ENCODE measurements around the gene SLC16A4. TPM values are rescaled to one million over a fixed set of nuclear protein-coding genes. Genes with fewer than 3 reads are reported as not detected.

The SLC16A4 gene
- total RNA-seq, 2 donors from 2014 or later: 3.6 TPM

GRCh38 chr1:110345480-110345879, 45.3 kb downstream of the SLC16A4 start:
- no peak overlapping the region for H3K27ac ChIP-seq
- H3K4me1 ChIP-seq: peaks cover 80% of the 10 kb centered on the region
- no peak overlapping the region for H3K4me3 ChIP-seq
- no peaks in the 10 kb centered on the region for H3K27me3 ChIP-seq
- H3K36me3 ChIP-seq (replicated peaks in 1 of 2; ENCODE audit: insufficient read depth in 1 of 2, low read depth in 2 of 2): peaks cover 0 to 2% of the 10 kb centered on the region in 2 donors
- intact Hi-C loops (cut with DNase I): no loop called here
- DNase-seq (no peak), ATAC-seq (no peak)
- no peaks in the 10 kb centered on the region for H3K9me3 ChIP-seq
- WGBS, 2 donors: 80 to 86% methylated on average over 3 of the region's 3 CpGs
- no peak for TF ChIP-seq POLR2A (IDR thresholded peaks at IDR 0.05)
- TF ChIP-seq, protein P1, sequence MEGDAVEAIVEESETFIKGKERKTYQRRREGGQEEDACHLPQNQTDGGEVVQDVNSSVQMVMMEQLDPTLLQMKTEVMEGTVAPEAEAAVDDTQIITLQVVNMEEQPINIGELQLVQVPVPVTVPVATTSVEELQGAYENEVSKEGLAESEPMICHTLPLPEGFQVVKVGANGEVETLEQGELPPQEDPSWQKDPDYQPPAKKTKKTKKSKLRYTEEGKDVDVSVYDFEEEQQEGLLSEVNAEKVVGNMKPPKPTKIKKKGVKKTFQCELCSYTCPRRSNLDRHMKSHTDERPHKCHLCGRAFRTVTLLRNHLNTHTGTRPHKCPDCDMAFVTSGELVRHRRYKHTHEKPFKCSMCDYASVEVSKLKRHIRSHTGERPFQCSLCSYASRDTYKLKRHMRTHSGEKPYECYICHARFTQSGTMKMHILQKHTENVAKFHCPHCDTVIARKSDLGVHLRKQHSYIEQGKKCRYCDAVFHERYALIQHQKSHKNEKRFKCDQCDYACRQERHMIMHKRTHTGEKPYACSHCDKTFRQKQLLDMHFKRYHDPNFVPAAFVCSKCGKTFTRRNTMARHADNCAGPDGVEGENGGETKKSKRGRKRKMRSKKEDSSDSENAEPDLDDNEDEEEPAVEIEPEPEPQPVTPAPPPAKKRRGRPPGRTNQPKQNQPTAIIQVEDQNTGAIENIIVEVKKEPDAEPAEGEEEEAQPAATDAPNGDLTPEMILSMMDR (IDR thresholded peaks at IDR 0.05): no peak

- 75 to 81% methylated on average over 3 of the region's 3 CpGs for WGBS, 2 donors
- intact Hi-C loops (cut with DNase I): no loop called here
These were observed 46.7 kb downstream of the SLC16A4 start for GRCh38 chr1:110344152-110344551.

GRCh38 chr1:110343249-110343648, 47.6 kb downstream of the SLC16A4 start:
- H3K27ac ChIP-seq: no peak overlapping the region
- H3K27me3 ChIP-seq: no peaks in the 10 kb centered on the region
- no peak for TF ChIP-seq POLR2A (IDR thresholded peaks at IDR 0.05)
- TF ChIP-seq, protein P1 (IDR thresholded peaks at IDR 0.05): no peak
- H3K4me3 ChIP-seq: no peak overlapping the region
- peaks cover 0 to 2% of the 10 kb centered on the region in 2 donors for H3K36me3 ChIP-seq (replicated peaks in 1 of 2; ENCODE audit: insufficient read depth in 1 of 2, low read depth in 2 of 2)
- ATAC-seq: no peak
- no peak for DNase-seq
- no peaks in the 10 kb centered on the region for H3K9me3 ChIP-seq
- 54 to 56% methylated on average over 2 of the region's 2 CpGs for WGBS, 2 donors
- peaks cover 62% of the 10 kb centered on the region for H3K4me1 ChIP-seq
- intact Hi-C loops (cut with DNase I): no loop called here

More at GRCh38 chr1:110344152-110344551, 46.7 kb downstream of the SLC16A4 start:
- H3K27me3 ChIP-seq: no peaks in the 10 kb centered on the region
- H3K9me3 ChIP-seq: no peaks in the 10 kb centered on the region
- TF ChIP-seq, protein P1 (IDR thresholded peaks at IDR 0.05): no peak
- TF ChIP-seq POLR2A (IDR thresholded peaks at IDR 0.05): no peak
- no peak overlapping the region for H3K4me3 ChIP-seq
- H3K36me3 ChIP-seq (replicated peaks in 1 of 2; ENCODE audit: insufficient read depth in 1 of 2, low read depth in 2 of 2): peaks cover 0 to 2% of the 10 kb centered on the region in 2 donors
- no peak for DNase-seq
- peaks cover 71% of the 10 kb centered on the region for H3K4me1 ChIP-seq
- H3K27ac ChIP-seq: no peak overlapping the region
- ATAC-seq: no peak

DNA sequence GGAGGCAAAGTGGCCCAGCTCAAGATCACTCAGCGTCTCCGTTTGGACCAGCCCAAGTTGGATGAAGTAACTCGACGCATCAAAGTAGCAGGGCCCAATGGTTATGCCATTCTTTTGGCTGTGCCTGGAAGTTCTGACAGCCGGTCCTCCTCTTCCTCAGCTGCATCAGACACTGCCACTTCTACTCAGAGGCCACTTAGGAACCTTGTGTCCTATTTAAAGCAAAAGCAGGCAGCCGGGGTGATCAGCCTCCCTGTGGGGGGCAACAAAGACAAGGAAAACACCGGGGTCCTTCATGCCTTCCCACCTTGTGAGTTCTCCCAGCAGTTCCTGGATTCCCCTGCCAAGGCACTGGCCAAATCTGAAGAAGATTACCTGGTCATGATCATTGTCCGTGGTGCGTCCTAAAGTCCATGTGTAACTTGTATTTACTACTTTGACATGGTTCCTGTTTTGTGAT, 48.9 kb downstream of the SLC16A4 start:
- Histone ChIP-seq H3K4me1 (peaks cover 58% of the 10 kb centered on the region), H3K27ac (no peak overlapping the region), H3K36me3 (replicated peaks in 1 of 2; ENCODE audit: insufficient read depth in 1 of 2, low read depth in 2 of 2) (peaks cover 0 to 2% of the 10 kb centered on the region in 2 donors), H3K27me3 (no peaks in the 10 kb centered on the region), H3K9me3 (no peaks in the 10 kb centered on the region), H3K4me3 (no peak overlapping the region)
- 62% methylated on average over 9 of the region's 9 CpGs for WGBS, 2 donors
- no peak for ATAC-seq
- TF ChIP-seq POLR2A (IDR thresholded peaks at IDR 0.05): no peak
- TF ChIP-seq, protein P1 (IDR thresholded peaks at IDR 0.05): no peak
- intact Hi-C loops (cut with DNase I): no loop called here
- DNase-seq: no peak

DNA sequence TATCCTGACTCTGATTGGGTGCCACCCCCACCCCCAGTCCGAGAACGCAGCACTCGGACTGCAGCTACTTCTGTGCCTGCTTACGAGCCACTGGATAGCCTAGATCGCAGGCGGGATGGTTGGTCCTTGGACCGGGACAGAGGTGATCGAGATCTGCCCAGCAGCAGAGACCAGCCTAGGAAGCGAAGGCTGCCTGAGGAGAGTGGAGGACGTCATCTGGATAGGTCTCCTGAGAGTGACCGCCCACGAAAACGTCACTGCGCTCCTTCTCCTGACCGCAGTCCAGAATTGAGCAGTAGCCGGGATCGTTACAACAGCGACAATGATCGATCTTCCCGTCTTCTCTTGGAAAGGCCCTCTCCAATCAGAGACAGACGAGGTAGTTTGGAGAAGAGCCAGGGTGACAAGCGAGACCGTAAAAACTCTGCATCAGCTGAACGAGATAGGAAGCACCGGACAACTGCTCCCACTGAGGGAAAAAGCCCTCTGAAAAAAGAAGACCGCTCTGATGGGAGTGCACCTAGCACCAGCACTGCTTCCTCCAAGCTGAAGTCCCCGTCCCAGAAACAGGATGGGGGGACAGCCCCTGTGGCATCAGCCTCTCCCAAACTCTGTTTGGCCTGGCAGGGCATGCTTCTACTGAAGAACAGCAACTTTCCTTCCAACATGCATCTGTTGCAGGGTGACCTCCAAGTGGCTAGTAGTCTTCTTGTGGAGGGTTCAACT, 49.5 kb downstream of the SLC16A4 start:
- Histone ChIP-seq H3K4me1 (peaks cover 60% of the 10 kb centered on the region), H3K27ac (no peak overlapping the region), H3K36me3 (replicated peaks in 1 of 2; ENCODE audit: insufficient read depth in 1 of 2, low read depth in 2 of 2) (peaks cover 0 to 2% of the 10 kb centered on the region in 2 donors), H3K9me3 (no peaks in the 10 kb centered on the region), H3K4me3 (no peak overlapping the region), H3K27me3 (no peaks in the 10 kb centered on the region)
- DNase-seq: no peak
- 83 to 91% methylated on average over 24 to 27 of the region's 27 CpGs for WGBS, 2 donors
- ATAC-seq: no peak
- intact Hi-C loops (cut with DNase I): no loop called here
- TF ChIP-seq, protein P1 (IDR thresholded peaks at IDR 0.05): no peak
- no peak for TF ChIP-seq POLR2A (IDR thresholded peaks at IDR 0.05)

Measured in body of pancreas (tissue), 4 donors.